HG02885 (cell line): Measurements from ENCODE around the gene EIF1AX.
"Not testable (repeated sequence)": the region's sequence is repeated elsewhere in the genome, so short reads cannot be mapped to it uniquely, and the experiment has no call there.

Source experiments
- ATAC-seq: cut with Tn5 transposase; IDR thresholded peaks from one replicate; pipeline ENCODE4 v1.9.1; 2021; ENCODE audit warnings: mild to moderate bottlenecking; ENCODE audit not compliant: unreplicated experiment, poor library complexity

Gene EIF1AX

DNA sequence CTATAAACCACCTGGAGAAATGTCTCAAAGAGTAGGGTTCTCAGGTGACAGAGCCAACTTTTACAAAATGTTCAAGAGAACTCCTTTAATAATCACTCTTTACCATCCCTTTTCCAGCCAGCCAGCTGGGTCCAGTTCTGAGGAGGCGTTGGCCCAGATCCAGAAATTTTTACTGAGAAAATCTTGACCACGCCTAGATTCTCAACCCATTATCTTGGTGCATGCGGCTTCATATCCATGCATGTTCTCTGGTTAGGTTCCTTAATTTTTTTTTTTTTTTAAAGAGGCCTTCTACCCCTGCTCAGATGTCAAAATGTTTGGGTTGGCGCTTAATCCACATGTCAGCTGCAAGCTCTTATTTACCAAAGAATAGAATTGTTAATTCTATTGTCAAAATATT lies 13.0 kb downstream of the EIF1AX start:
- no peak for ATAC-seq

GRCh38 chrX:20127440-20127839 lies 14.2 kb downstream of the EIF1AX start:
- ATAC-seq, result peak; percentile 68

DNA sequence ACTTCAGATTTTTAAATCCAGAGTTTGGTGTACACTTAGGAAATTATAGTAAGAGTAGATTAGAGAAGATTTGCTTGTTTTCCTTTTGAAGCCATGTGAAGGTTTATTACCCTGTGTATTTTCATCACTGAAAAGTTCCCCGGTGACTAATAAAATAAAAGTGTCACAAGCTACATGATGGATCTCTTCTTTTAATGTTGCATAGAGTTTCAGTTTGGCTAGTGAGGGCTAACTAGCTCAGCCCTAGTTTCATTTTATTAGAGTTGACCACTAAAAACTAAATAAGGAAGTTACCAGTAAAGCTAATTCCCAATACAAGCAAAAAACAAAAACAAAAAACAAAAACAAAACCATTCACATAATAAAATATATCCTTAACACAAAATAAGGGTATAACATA lies 14.8 kb downstream of the EIF1AX start:
- not testable (repeated sequence) for ATAC-seq

DNA sequence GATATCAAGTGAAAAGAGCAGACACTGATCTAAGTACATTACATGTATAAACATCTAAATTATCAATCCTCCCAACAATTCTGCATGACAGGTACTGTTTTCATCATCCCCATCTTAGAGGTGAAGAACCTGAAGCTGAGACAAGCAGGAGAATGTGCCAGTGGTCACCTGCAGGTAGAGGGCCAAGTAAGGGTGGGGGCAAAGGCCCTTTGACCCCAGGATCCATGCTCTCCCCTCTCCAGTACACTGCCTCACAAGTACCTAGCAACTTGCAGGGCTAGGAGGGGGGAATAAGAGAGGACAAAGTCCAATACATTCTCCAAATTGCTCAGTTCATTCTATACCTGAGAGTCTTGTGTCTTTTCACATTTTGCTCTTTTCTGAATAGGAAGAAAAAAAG lies 16.7 kb downstream of the EIF1AX start:
- no peak for ATAC-seq

DNA sequence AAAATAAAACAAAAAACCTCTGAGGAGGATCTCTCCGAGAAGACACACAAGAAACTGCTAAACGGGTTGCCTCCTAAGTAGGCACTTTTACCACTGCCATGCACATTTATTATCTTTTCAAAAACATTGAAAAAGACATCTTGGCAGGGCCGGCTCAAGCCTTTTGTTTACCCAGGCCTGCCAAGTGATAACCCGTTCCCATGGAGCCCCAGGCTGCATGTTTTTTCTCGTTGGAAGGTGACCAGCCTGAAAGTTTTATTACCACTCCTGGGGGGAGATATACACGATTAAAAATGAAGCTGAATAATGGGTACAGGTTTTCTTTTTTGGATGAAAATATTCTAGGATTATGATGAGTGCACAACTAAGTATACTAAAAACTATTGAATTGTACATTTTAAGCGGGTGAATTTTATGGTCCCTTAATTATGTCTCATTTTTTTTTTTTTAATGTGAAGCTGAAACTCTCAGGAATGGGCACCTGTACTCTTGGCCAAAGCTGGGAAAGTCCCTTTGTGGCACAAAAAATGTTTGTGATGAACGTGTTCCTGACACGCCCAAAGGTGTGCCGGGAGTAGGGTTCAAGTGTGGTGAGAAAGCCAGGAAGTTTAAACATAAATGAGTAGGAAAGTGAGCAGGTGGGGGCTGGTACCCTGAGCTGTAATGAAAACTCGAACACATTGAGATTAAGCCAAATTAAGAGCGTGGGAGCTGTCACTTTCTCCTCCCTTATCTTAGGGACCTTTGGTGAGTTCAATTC lies 23.4 kb downstream of the EIF1AX start:
- no peak for ATAC-seq

DNA sequence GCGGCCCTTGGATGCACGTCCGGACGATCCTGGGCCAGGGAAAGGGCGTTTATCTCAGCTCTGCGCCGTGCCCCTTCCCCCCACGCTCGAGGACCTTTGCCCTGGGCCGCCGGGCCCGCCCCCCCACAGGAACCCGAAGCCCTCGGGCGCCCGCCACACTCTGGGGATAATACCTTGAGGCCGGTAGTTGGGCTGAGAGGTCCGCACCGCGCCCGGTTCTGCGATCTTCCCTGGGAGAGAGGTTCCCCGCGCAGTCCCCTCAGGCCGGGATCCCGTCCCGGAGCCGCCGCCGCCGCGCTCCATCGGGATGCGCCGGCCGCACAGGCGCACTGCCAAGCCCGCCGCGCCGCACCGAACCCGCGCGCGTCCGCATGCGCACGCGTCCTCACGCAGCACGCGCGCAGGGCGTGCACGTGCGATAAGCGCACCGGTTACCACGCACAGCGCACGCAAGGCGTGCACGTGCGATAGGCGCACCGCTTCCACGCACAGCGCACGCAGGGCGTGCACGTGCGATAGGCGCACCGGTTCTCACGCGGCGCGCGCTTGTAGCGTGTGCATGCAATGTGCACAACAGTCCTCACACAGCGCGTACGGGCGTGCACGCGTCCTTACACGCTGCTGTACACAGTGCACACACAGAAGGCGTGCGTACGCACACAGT lies 24.9 kb downstream of the EIF1AX start, which contains the start of gene MAP7D2:
TSS of gene MAP7D2 (minus strand) at position 331 of the 664 bp plus-strand sequence. CDS start at position 303, 28 bp downstream.
- no peak for ATAC-seq

DNA sequence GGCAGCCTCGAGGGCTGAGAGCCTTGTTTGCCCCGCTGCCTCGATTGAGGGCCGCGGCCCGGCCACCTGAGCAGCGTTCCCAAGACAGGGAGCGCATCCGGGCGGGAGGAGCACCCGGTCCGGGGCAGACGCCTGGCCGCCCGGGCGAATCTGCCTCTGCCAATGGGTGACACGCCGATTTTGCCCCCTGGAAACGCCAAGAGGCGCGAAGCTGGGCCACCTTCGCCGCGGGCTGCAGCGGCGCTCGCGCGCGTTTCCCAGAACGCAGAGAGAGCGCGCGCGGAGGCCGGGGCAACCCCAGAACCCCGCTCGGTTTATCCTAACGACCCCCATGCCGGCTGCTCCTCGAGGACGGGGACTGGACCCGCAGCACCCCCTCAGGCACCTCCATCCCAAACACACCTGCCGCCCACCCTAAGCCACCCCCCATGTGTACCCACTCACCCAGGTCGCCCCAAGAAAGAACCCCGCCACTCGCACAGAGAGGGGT lies 25.5 kb downstream of the EIF1AX start:
- ATAC-seq, result no peak

- no peak for ATAC-seq
Measured at GRCh38 chrX:20112022-20112774, 29.4 kb downstream of the EIF1AX start.

- ATAC-seq, result no peak
Measured at GRCh38 chrX:20111271-20111670, 30.4 kb downstream of the EIF1AX start.

DNA sequence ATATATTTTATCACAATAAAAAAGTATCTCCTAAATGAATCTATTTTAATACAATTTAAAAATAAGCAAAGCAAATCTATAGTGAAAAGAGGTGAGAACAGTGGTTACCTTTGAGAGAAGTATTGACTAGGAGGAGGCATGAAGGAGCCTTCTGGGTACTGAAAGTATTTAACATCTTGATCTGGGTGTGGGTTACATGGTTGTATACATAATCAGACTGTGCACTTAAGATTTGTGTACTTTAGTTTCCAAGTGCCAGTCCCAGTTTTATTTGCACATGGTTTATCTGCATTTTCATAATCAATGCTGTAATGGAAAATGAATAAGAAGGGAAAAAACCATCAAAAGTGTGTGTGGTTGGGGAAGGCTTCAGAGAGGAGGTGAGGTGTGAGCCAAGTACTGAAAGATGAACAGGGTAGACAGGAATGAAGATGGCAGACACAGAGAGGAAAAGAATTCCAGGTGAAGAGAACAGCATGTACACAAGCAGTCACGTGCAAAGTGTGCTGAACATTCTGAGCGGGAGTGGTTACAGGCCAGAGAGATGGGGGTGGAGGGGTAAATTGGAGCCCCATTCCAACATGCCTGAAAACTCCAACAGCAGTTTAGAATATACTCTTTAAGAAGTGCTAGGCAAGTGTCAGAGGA lies 39.6 kb downstream of the EIF1AX start:
- no peak for ATAC-seq

DNA sequence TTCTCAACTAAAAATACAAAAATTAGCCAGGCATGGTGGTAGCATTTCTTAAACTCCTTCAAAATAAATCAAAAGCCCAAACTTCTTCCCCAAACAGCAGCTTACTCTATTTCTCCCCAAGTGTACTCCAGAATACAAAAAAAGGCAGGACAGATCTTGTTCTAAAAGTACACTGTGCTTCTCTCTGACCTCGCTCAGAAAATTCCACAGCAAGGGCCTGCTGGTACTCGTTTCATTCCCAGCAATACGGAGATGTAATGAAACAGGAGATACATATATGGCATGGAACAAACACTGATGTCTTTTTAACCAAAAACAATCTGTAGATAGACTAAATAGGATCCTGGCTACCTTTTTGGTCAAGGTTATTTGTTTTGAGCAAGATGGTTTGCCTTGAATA lies 50.1 kb downstream of the EIF1AX start:
- no peak for ATAC-seq

DNA sequence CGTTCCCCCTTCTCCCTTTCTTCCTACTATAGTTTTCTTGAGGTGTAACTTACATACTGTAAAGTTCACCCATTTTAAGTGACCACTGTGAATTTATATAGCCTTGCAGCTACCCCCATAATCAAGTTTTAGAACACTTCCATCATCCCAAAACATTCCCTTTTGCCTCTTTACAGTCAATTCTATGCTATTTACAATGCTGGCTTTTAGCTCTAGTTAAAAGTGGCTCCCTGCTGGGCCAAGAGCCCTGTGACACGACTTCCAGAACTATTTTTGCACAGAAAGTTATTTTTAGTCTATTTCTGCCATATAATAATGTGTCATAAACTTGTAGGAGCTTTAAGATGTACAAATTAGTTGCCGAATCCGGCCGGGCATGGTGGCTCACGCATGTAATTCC lies 51.8 kb downstream of the EIF1AX start:
- no peak for ATAC-seq

DNA sequence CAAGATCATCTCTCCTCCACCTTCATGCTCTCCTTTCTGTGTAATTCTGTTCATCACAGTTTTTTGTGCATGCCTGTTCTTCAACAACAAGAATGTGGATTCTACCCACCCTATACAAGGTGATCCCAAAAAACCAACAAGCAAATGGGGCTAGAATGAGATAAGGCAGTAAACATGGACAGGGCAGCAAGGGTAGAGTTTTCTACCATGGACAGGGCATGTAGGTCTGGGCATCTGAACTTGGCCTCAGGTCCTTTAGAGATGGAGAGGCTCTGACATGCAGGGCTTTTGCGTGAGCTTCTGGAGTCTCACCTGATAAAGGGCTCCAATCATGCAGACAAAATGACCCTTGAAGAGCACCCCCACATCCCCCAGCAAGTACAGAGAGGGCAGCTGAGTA lies 61.4 kb downstream of the EIF1AX start:
- no peak for ATAC-seq
